GM19395 (cell line): ENCODE measurements around the gene BIN1.
"Not testable (repeated sequence)": the region's sequence is repeated elsewhere in the genome, so short reads cannot be mapped to it uniquely, and the experiment has no call there.

Experiments
- ATAC-seq: cut with Tn5 transposase; IDR thresholded peaks from one replicate; pipeline ENCODE4 v1.9.1; 2021; ENCODE audit warnings: mild to moderate bottlenecking, moderate library complexity; ENCODE audit not compliant: unreplicated experiment

Gene BIN1

DNA sequence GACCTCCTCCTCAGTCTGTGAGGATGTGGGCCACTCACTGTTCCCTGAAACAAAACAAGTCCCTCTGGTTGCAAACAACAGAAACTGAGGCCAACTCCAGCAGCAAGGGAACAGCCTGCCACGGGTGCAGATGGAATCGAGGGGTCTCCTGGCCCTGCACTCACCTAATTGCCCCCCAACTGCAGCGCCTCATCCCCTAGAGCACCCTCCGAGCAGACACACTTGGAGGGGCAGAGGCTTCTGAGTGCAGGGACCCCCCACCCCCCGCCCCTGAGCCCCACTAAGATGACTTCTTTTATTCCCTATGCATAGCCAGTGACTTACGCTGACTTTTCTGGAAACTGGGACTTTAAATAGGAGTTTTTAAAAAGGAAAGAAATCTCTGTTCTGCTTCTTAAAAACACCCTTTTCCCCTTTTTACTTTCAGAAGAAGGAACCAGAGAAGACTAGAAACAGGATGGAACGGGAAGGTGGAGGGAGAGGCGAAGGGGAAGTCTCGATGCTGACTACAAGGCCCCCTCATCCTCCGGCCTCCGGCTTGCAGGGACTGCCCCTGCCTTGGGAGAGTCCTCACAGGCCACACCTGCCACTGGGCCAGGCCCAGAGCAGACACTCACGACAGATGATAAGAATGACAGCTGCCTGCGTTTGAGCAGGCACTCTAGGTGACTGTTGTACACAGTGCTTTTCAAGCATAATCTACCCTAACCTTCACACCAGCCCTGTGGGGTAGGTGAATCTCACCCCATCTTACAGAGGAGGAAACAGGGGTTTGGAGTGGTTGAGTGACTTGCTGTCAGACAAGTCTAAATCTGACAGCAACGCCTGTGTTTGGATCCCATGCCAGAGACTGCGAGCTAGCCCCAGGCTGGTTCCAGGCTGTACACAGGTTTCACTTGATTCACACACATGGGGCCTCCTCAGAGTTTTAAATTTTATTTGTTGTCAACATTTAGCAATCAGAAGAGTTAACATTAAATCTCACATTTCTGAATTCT is 28.2 kb upstream of the BIN1 start:
- ATAC-seq = peak; percentile 62

DNA sequence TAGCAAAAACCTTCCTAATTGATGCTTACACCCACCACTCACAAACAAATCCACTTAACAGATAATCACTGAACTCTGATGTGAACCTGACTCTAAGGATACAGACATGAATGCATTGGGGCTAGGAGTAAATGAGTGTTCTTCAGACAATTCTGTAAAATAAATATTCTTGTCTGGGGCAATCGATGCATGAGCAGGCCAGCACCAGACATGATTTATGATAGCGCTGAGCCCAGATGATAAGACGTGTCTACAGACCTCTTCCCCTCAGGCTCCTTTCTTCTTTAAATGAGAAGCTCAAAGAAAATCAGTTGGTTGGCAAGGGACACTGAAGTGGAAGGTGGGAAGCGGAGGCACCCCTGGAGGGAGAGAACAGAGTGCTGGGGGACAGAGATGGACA is 27.3 kb upstream of the BIN1 start:
- no peak for ATAC-seq

DNA sequence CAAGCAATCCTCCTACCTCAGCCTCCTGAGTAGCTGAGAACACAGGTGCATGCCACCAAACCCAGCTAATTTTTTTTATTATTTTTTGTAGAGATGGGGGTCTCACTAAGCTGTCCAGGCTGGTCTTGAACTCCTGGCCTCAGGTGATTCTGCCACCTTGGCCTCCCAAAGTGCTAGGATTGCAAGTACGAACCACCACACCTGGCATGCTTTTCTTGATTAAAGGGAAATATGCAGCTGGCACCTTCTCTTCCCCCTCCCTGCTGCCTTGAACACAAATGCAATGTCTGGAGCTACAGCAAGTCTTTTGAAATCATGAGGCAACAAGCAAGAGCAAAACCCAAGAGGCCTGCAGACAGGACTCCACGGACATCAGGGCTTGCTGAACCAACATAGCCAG is 26.8 kb upstream of the BIN1 start:
- ATAC-seq = no peak

DNA sequence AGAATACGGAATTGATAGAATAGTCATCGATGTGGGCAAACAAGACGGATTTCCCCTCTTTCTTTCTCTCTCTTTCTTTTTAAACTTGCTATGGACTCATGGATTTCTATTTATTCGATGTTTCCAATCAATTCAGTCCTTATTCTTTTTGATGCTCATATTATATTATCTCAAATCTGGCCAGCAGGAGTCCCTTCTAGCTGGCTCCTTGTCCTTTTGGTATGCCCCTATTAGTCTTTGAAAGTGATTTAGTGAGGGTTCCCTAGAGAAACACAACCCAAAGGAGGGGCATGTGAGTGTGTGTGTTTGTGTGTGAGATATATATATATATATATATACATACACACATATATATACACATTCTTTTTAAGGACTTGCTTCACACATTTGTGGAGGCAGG is 23.5 kb upstream of the BIN1 start:
- no peak for ATAC-seq

DNA sequence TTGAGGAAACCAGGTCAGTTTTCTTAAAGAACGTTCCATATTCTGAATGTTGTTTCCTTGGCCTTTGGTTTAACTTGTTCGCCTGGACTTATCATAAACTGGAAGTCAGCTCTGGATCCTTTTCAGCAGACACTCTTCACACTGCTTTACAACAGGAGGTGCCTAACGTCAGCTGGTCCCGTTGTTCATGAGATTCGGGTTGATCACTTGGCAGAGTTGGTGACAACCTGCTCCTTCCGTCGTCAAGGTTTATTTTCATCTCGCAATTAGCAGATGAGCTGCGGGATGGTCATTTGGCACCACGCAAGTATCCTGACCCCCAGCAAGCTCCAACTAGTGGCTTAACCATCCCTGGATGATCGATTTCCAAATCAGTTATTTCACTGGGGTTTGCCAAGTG is 23.0 kb upstream of the BIN1 start:
- no peak for ATAC-seq

DNA sequence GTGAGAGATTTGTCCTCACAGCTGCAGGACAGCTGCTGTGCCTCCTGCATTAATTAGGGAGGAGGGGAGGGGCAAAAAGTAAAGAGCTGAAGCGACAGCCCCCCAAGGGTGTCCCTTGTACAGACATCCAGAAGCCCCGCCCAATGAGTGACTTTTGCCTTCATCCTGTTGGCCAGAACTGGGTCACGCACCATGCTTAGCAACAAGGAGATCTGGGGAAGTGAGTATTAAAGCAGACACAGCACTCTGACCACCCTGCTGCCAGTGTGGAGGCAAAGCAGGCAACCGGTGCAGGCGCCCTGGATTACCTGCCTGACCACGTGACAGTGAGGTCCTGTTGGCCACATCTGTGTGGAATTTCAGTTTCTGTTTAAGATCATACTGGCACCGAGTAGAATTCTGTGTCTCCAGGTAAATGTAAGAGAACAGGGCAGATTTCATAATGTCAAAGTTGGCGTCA is 21.5 kb upstream of the BIN1 start:
- peak; percentile 98 for ATAC-seq

DNA sequence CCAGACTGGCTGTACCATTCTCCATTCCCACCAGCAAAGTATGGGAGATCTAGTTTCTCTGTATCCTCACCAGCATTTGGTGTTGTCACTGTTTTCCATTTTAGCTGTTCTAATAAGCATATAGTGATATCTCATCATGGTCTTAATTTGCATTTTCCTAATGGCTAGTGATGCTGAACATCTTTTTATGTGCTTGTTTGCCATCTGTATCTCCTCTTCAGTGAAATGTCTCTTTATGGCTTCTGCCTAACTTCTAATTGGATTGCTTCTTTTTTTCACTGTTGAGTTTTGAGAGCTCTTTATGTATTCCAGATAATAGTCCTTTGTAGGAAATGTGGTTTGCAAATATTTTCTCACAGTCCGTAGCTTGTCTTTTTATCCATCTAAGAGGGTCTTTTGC is 18.9 kb upstream of the BIN1 start:
- ATAC-seq = no peak

DNA sequence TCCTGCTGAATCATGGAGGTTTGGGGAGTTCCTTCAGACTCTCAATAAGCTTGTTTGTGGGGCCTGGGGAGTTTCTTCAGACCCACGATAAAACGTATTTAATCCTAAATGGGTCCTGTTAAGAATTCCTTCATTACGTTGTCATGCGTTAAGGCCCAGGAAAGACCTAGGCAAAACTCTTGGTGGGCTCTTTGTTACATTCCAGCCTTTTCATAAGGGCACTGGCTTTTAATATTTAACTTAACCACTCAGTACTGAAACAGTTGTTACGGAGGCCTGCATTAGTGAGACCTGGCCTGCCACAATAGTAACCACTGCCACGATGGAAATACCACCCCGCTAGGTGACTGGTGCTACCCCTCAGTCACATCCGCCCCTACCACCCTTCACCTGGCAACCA is 17.5 kb upstream of the BIN1 start:
- ATAC-seq = no peak

DNA sequence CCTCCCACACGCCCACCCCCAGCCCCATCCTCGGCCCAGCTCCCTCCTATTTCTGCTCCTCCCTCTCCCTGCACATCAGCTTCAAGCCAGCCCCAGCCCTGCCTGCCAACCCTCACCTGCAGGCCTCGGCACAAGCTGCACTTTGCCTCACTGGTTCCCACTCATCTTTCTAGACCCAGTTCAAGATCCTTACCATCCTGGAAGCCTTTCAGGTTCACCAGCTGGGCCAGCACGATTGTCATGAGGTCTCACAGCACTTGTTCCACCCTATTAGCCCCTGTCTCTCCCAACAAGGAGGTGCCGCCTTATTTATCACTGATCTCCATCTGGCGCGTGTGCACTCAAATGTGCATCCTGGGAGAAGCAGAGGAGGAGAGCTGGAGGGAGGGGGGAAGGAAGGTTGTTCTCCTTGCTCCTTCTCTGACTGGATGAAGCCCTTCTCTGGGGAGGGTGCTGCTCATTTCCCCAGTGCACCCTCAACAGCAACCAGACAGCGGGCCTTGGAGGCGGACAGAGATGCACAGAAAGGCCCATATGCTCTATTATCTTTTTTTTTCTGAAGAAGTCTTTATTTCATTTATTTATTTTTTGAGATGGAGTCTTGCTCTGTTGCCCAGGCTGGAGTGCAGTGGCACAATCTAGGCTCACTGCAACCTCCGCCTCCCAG is 15.5 kb upstream of the BIN1 start:
- ATAC-seq = no peak

DNA sequence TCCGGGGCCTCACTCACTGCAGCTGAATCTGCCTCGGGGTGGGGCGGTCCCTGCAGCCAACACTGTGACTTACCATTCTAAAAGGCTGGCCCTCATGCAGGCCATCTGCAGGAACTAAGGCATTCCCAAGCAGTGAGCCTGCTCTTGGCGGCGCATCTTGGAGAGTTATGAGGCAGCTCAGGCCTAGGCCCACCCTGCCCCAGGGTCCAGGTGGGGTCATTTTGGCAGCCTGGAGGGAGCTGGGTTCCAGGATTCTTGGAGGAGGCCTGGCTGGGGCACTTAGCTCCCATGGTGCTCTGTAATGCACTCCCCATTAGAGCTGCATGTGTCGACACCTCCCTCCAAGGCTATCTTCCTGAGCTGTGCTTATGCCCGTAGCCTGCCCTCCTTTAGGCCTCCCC is 14.8 kb upstream of the BIN1 start:
- no peak for ATAC-seq

DNA sequence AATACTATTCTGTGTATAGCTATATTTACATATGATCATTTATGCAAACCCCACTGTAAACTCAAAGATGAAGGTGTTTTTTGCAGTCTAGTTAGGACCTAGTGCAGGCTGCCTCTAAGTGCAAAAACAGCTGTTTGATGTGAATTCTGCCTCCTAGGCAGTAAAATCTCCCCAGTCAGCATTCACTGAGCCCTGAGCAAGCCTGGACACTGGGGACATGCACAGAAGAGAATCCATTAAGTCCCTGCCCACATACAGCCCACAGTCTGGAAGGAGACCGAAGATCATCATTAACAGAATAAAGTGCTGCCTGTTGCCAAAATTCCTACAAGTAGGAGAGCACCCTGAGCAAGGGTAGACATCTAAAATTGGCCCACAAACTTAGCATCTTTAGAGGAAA is 14.4 kb upstream of the BIN1 start:
- no peak for ATAC-seq

DNA sequence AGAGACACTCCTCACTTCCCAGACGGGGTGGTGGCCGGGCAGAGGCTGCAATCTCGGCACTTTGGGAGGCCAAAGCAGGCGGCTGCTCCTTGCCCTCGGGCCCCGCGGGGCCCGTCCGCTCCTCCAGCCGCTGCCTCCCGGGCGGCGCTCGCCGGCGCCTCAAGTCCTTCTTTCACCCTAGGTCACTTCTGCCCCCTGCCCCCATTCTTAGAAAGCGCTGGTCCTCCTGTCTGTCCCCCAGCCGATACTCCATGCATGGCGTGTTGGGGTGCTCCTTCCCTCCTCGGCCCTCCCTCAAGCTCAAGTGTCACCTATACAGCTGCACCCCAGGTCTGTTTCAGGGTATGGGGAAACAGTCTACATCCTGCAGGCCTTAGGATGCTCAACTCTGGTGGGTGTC is 13.5 kb upstream of the BIN1 start:
- not testable (repeated sequence) for ATAC-seq

DNA sequence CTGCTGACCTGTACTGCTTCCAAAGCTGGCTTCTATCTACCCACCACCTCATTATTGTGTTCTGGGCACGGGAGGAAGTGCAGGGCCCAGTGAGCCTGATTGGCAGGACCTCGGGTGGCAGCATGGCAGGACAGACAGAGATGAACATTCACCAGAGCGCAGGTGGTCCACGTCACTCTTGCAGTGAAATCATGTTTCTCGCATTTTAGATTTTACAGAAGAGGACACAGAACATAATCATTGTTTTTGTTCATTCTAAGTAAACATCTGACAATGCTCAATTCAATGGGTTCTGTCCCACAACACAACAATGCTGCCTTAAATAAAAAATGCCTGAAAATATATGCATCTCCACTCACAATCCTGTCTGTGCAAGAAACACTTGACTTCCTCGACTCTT is 11.5 kb upstream of the BIN1 start:
- ATAC-seq = no peak

DNA sequence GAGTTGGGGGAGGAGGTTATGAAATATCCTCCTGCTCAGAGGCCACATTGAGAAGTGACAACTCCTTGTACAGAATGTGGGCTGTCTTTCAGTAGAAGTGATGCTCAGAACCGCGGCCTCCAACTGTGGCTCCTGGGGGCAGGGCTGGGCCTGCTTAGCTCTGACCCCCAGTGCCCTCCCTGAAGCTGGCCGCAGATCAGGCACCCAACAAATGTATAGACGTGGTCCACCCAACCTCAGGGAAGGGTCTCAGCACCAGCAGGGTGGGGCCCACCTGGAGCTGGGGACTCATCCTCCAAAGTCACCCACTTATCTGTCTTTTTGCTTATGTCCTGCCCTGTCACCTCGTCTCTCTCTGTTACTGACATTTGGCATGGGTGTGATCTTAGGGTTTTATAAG is 11.1 kb upstream of the BIN1 start:
- no peak for ATAC-seq

DNA sequence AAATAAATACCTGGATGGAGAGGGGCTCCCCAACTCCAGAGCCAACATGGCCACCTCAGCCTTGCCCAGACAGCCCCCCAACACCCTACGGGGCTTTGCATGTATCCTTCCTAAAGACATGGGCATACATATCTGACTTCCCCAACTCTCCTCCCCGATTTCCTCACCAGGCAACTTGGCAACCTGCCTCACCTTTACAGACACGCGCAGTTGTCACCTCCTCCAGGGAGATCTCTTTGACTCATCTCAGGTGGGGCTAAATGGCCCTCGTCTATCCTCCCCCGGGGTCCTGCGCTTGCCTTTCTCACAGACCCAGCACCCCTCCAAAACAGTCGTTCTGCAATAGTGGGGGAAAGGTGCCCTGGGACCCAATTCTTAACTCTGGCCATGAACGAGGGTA is 10.6 kb upstream of the BIN1 start:
- ATAC-seq = no peak

DNA sequence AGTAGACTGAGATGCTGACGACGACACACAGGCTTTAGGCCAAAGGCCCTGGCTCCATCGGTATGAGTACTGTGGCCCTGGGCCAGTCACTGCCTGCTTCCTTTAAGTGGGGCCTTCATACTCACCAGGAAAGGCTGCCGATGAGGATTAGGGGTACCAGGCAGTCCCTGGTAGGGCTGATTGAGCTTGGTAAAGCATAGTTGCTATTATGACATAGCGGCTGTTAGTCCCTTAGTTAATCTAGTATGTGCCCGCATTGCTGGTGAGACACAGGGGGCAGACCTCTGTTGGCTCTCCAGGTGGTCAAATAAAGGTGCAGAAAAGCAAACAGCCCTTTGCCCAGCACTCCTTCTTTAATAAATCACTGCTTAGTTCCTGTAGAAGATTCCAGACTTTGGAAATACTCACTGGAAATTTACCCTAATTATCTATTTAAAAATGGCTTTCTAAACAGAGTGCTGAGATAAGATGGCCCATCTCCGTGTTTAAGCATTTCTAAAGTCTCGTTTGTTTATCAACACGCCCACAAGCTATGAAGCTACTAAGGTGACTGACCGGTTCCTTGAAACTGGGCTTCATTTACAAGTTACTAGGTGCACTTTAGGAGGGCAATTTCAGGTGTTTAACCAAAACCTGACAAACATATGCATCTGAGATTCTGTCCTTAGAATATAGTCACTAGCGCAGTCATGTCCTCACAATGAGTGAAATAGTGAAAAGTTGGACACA is 8.7 kb upstream of the BIN1 start:
- no peak for ATAC-seq

DNA sequence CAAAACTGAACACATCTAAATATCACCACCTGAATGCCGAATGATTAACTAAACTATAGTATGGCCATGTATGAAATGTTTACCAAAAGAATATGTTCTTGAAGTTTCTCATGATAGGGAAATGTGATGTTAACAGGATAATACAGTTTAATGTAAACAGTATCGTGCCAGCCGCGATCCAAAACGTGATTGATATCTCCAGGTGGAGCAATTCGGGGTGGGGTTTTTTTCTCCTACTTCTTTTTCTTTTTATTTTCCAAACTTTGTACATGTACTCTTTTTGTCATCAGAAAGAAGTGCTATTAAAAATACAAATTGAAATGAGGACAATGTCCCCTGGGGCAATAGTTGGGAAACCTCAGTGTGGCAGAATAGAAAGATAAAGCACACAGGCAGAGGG is 4.0 kb upstream of the BIN1 start:
- no peak for ATAC-seq

DNA sequence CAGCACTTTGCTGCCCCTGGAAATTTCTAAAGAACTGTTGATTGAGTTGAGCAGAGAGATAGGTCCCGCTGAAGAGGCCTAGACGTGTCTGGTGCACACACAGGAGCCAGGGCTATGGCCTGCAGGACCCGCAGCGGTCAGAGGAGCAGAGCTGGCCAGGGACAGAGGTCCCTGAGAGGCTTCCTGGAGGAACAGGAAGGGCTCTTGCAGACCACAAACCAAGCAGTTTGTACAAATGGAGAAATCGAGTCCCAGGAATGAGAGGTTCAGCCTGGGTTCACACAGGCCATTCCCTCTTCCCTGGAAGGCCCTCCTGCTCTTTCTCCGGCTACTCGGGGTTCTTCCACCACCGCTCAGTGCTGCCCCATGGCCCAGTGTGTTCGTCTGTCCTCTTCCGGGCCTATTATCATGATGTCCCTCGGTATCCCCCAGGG is 1.2 kb upstream of the BIN1 start:
- no peak for ATAC-seq

DNA sequence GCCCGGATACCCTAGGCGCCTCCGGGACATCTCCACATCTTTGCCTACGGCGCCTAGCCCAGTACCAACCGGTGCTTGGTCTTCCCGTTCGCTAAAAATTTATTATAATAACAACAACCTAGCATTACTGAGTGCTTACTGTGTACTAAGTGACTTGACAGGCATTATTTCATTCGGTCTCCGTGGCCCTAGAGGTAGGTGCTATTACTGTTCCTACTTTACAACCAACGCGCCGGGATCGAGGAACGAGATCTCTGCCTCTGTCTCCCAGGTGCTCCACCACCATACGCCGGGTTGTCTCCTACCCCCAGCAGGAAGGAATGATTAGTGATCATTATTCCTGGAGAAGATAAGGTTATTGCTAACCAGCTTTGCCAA is 657 bp upstream of the BIN1 start:
- ATAC-seq = peak; percentile 38

DNA sequence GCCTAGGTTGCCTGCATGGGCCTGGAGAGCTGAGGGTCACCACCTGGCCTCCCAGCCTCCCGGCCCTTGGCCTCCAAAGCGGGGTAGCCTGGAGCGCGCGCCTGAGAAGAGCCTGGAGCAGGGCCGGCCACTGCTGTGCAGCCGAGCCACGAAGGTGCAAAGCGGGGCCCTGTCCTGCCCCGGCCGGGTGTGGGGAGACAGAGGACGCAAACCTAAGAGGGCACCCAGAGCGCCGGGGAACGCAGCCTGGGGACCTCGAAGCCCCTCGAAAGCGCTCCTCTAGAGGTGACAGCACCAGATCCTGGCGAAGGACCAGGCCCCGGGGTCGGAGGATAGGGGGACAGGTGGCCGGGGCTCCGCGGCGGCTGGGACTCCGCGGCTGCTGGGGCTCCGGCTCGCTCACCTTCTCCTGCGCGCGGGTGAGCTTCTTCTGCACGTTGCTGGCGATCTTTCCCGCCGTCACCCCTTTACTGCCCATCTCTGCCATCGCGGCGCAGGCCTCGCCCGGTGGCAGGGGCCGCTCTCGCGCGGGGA is 430 bp downstream of the BIN1 start:
- peak; percentile 31 for ATAC-seq
